HG03108 (cell line): ENCODE data around the gene CNTNAP2.
"Not testable (repeated sequence)": the region's sequence is repeated elsewhere in the genome, so short reads cannot be mapped to it uniquely, and the experiment has no call there.

ENCODE experiments used
- ATAC-seq: cut with Tn5 transposase; IDR thresholded peaks from one replicate; pipeline ENCODE4 v1.9.1; 2021; ENCODE audit warnings: moderate library complexity; ENCODE audit not compliant: unreplicated experiment

The CNTNAP2 gene

DNA sequence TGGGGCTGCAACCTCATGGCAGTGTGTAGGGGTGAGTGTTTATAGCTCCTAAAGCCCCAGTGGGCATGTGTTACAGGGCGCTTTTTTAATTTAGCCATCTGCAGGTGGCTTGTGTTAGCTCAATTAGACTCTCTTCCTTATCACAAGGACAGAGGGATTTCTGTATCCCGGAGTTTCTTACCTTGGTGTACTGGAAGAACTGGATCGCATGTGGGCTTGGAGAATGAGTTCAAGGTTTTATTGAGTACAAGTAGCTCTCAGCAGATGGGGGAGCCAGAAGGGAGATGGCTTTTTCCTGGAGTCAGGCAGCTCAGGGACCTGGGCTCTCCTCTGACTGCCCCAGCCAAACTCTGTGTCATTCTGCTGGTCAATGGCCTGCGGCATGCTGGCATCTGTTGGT, 2320.4 kb downstream of the CNTNAP2 start:
- ATAC-seq = no peak

DNA sequence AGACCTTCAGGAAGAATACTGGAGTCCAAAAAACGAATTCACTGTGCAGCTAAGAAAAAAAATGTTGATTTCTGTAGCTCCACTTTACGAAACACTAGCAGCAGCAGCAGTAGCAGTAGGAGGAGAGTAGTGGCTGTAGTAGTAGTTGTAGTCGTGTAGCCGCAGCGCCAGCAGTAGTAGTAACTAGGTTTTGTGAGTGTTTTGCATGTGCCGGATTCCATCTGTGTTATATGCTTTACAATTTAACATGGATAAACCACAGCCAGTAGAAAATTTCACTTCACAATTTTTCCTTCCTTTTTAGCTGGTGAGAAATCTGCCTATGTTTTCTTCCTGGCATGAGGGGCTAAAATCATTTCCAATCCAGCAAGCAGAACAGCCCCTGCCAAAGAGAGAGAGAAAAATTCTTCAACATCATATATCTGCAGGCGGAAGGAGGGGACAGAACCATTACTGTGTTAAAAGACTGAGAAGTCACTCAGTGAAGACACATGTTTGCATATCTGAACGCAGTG, 2325.6 kb downstream of the CNTNAP2 start:
- no peak for ATAC-seq

DNA sequence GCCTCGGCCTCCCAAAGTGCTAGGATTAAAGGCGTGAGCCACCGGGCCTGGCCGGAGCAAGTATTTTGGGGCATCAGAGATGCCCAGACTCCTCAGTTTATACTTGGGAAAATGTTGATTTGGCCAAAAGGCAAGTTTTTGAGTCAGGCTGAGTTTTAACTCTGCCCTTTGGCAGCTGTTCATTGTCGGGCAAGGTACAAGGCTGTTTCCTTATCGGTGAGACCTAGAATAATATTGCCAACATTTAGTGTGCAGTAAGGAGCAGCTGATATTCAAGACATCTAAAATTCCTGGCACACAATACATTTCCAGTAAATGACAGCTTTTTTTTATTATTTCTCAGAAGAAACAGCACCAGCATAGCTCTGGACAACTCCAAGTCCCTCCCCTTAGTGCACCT, 2326.3 kb downstream of the CNTNAP2 start:
- ATAC-seq = no peak

DNA sequence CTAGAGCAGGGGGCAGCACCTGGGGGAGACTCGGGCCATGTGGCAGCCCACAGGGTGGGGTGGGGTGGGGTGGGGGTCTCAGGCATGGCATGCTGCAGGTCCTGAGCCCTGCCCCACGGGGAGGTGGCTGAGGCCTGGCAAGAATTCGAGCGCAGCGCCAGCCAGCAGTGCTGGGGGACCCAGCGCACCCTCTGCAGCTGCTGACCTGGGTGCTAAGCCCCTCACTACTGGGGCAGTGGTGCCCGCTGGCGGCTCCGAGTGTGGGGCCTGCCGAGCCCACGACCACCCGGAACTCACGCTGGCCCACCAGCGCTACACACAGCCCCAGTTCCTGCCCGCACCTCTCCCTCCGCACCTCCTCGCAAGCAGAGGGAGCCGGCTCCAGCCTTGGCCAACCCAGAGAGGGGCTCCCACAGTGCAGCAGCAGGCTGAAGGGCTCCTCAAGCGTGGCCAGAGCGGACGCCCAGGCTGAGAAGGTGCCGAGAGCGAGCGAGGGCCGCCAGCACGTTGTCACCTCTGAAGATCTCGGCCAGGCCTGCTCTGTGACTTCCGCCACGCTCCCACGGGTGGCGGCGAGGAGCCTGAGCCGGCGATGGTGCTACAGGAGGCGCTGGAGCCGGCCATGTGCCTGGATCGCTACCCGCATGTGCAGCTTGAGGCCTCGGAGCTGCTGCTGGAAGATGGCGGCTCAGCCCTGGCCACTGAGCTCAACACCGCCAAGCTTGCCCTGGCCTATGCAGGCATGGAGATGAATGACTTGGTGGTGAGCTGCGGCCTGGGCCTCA, 2328.9 kb downstream of the CNTNAP2 start:
- no peak for ATAC-seq

DNA sequence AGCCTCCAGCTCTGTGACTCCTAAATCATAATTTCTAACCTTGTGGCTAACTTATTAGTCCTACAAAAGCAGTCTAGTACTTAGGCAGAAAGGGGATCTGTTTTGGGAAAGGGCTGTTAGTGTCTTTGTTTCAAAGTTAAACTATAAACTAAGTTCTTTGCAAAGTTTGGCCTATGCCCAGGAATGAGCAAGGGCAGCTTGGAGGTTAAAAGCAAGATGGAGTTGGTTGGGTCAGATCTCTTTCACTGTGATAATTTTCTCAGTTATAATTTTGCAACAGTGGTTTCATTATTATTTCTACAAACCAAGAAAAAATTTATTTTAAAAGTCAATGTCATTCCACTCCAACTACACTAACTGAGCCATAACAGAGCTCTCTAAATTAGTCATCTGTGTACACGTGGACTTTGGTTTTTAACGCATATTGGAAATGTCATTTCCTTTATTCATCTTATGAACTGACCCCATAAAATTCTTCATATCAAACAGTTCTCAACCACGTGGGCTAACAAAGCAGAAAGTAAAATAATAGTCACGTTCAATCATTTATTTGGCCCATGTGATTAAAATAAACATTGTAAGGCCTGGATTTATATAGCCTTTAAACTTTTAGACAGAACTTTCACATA, 2330.7 kb downstream of the CNTNAP2 start:
- peak; percentile 89 for ATAC-seq

DNA sequence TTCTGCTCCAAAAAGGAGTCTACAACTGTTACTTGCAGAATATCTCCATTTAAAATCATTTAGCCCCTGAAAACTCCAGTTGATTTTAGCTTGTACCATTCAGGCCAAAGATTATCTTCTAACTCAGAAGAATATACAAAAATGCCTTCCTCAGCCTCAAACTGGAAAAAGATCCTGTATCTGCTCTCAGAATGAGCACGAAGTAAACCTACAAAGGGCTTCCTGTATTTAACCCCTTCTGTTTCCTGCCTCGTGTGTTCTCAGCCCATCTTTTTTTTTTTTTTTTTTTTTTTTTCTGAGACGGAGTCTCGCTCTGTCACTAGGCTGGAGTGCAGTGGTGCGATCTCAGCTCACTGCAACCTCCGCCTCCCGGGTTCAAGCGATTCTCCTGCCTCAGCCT, 2334.9 kb downstream of the CNTNAP2 start:
- ATAC-seq = not testable (repeated sequence)

DNA sequence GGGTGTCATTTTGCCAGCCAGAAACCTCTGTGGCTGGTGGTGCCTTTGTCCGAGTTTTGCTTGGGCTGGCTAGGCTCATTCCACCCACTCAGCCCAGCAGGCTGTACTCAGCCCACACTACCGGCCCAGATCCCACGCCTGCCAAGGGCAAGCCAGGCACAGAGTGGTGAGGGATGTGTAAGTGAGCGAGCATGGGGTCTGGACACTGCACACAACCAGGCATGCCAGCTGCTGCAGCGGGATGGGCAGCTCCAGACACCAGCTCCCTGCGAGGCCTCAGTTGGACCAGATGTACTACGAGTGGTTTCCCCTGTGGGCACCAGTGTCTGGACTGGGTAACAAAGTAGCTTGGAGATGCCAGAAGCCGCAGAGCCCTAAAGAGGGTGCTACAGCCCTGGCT, 2339.8 kb downstream of the CNTNAP2 start:
- ATAC-seq = no peak

DNA sequence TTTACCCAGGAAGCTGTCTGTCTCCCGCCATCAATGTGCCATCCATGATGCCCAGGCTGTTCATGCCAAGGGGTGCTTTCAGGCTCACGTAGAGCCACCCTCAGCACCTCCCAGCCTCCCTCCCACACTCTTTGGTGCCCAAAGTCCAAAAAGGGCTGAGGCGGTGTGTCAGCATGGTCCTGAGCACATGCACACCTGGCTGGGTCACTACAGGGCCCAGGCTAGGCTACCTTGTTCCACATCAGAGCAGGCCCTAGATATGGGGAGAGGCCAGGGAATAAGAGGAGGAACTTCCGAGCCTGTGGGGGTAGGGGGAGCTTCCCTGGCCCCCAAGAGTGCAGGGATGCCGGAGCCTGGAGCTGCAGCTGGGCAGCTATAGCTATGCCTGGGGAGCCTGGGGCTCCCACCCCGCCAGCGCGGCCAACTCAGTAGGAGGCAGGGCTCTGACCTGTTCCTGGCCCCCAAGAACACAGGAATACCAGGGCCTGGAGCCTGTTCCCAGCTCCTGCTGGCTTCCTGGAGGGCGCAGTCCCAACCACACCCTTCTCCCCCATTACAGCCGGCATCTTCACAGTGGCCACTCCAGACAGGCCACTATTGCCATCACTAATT, 2340.8 kb downstream of the CNTNAP2 start:
- no peak for ATAC-seq

DNA sequence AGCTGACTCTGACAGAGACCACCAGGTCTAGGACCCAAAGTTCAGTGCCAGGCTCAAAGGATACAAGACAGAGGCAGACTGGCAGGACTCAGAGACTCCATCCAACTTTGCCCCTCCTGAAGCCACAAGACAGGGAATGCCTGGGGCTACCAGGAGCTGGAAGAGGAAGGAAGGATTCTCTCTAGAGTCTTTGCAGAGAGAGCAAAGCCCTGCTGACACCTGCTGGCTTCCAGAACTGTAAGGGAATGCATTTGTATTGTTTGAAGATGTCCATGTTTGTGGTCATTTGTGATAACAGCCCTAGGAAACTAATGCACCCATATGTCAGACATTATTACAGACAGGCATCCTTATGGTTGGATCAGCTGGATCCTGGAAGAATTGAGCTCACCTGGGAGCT, 2341.7 kb downstream of the CNTNAP2 start:
- no peak for ATAC-seq

DNA sequence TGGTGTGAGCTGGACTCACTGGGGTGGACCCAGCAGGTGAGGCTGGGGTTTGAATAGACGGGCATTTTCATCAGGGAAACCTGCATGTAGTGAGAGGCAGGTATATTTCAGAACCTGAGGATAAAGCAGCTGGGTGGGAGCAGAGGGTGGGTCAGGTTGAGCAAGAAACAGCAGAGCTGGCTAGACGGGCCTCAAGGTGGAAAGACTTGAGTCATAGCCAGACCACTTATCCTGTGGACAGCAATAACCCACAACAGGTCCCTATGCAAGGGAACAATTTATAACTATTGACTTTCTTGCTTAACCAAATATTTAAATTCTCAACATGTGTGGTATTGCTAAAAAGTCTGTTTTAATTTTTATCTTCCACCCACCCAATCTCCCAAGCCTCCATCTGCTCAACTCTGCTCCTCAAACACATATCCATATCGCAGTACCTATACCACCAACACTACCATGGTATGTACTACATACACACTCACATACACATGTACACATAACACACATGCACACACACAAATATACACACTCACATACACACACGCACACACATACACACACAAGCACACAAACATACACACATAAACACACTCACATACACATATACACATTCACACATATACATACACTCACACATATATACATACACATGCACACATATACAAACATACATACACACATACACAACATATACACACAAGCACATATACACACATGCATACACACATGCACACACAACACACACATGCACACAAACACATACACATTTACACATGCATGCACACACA, 2345.0 kb downstream of the CNTNAP2 start:
- ATAC-seq = no peak

DNA sequence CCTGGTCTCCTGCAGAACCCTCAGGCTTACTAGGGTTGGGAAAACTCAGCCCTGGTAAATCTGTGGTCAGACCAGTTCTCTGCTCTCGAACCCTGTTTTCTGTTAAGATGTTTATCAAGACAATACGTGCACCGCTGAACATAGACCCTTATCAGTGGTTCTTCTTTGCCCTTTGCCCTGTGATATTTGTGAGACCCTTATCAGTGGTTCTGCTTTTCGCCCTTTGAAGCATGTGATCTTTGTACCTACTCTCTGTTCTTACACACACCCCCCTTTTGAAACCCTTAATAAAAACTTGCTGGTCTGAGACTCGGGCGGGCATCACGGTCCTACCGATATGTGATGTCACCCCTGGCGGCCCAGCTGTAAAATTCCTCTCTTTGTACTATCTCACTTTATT, 2346.2 kb downstream of the CNTNAP2 start:
- ATAC-seq = not testable (repeated sequence)

DNA sequence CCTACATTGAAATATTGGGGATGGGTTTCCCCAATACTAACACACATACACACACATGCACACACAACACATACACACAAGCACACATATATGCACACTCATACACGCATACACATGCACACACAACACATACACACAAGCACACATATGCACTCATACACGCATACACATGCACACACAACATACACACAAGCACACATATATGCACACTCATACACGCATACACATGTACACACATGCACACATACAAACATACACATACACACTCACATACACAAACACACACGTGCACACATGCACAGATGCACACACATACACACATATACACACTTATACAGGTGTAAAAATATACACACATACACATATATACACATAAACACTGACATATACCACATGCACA, 2346.6 kb downstream of the CNTNAP2 start:
- ATAC-seq = no peak

DNA sequence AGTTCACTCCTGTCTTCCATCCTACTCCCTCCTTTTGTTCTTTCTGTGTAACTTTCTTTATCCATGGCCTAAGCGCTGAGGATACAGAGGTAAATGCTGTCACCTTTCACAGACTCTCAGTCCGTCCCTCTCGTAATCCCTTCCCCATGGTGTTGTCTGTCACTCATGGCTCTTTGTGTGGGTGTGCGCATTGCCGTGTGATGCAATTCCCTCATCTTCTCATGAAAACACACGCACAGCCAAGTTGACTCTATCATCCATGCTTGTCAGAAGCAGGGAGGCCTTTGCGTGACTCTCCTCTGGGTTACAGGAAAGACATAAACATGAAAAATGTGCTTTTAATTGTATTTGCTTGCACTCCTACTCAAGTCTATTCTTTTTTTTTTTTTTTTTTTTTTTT, 2348.3 kb downstream of the CNTNAP2 start:
- no peak for ATAC-seq

DNA sequence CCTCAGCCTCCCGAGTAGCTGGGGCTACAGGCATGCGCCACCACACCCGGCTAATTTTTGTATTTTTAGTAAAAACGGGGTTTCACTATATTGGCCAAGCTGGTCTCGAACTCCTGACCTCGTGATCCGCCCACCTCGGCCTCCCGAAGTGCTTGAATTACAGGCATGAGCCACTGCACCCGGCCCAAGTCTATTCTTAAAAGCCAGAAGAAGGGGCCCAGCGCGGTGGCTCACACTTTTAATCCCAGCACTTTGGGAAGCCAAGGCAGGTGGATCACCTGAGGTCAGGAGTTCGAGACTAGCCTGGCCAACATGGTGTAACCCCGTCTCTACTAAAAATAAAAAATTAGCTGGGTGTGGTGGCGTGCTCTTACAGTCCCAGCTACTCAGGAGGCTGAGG, 2348.8 kb downstream of the CNTNAP2 start:
- not testable (repeated sequence) for ATAC-seq

DNA sequence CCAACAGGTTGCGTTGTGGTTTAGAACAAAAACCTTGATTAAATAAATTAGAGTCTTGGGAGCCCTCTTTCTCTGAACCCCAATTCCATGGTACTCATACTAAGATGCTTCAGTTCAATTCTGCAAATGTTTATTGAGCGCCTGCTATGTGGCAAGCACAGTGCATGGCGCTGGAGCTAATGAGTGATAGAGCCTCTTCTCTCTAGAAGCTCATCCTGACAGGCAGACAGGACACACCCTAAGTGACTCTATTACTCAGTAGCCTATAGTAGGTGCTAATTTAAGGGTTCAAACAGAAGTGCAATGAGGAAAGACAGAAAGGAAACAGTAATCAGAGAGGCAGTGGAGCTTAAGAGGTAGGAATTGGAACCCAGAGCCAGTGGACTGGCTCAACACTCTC, 2349.5 kb downstream of the CNTNAP2 start:
- ATAC-seq = no peak

DNA sequence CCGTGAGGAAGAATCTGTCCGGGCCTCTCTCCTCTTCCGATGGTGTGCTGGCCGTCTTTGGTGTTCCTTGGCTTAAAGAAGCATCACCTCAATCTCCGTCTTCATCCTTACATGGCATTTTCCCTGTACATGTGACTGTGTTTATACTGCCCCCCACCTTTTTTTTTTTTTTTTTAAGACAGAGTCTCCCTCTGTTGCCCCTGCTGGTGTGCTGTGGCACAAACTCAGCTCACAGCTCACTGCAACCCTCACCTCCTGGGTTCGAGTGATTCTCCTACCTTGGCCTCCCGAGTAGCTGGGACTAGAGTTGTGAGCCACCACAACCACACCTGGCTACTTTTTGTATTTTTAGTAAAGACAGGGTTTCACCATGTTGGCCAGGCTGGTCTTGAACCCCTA, 2352.1 kb downstream of the CNTNAP2 start:
- no peak for ATAC-seq
